Activated T-helper 2 cell treated with anti-CD3 and anti-CD28 coated beads, Interferon-gamma antibody, Interleukin-2, Interleukin-4, amounts not matched to agents 10 μg/mL and 5 μg/mL and 100 μg/mL, durations not matched to agents 14 hours and 24 hours and 36 hours (primary cell): ENCODE measurements around the gene UQCC2. TPM values are rescaled to one million over a fixed set of nuclear protein-coding genes. Genes with fewer than 3 reads are reported as not detected.

Experiments
- DNase-seq: peaks from one replicate; pipeline ENCODE4 v3.0.0; 2021; ENCODE audit warnings: low spot score
- H3K27ac Mint-ChIP-seq: one replicate; pipeline ENCODE4 v1.8.0; 2021; ENCODE audit warnings: mixed read lengths
- H3K27me3 Mint-ChIP-seq: one replicate; pipeline ENCODE4 v1.8.0; 2021; ENCODE audit warnings: low read depth, mixed read lengths
- H3K36me3 Mint-ChIP-seq: one replicate; pipeline ENCODE4 v1.8.0; 2021; ENCODE audit warnings: low read depth, mixed read lengths
- H3K4me1 Mint-ChIP-seq: one replicate; pipeline ENCODE4 v1.8.0; 2021; ENCODE audit warnings: low read depth, mixed read lengths
- H3K4me3 Mint-ChIP-seq: one replicate; pipeline ENCODE4 v1.8.0; 2021; ENCODE audit warnings: low read depth, mild to moderate bottlenecking, moderate library complexity, mixed read lengths
- H3K9me3 Mint-ChIP-seq: one replicate; pipeline ENCODE4 v1.8.0; 2021; ENCODE audit warnings: mixed read lengths
- intact Hi-C: fragments of 100-400 bp; cut with micrococcal nuclease; formaldehyde crosslinking; loops from one replicate; pipeline ENCODE4 v1.15.1; 2023
- total RNA-seq: library from RNA; stranded (reverse); gene quantifications from 2 replicates; pipeline ENCODE4 v1.2.3, GENCODE V29; 2022

Gene UQCC2
- total RNA-seq, 1 donor from 2014 or later = 136 TPM

GRCh38 chr6:33738879-33739278 is 27.4 kb upstream of the UQCC2 start:
- H3K4me3 Mint-ChIP-seq = no peak overlapping the region
- no peaks in the 10 kb centered on the region for H3K9me3 Mint-ChIP-seq
- no peaks in the 10 kb centered on the region for H3K4me1 Mint-ChIP-seq
- H3K27me3 Mint-ChIP-seq = peaks cover 10% of the 10 kb centered on the region
- H3K36me3 Mint-ChIP-seq = no peaks in the 10 kb centered on the region
- intact Hi-C loops = no loop called here
- no peak overlapping the region for H3K27ac Mint-ChIP-seq
- DNase-seq = no peak

GRCh38 chr6:33738153-33738552 is 26.7 kb upstream of the UQCC2 start:
- H3K4me1 Mint-ChIP-seq = no peaks in the 10 kb centered on the region
- H3K36me3 Mint-ChIP-seq = no peaks in the 10 kb centered on the region
- H3K27me3 Mint-ChIP-seq = peaks cover 6% of the 10 kb centered on the region
- DNase-seq = no peak
- intact Hi-C loops = no loop called here
- no peak overlapping the region for H3K27ac Mint-ChIP-seq
- no peak overlapping the region for H3K4me3 Mint-ChIP-seq
- no peaks in the 10 kb centered on the region for H3K9me3 Mint-ChIP-seq

GRCh38 chr6:33737267-33738026 is 25.9 kb upstream of the UQCC2 start:
- Mint-ChIP-seq H3K4me1 (no peaks in the 10 kb centered on the region), H3K36me3 (no peaks in the 10 kb centered on the region), H3K9me3 (no peaks in the 10 kb centered on the region), H3K4me3 (no peak overlapping the region), H3K27me3 (peaks cover 2% of the 10 kb centered on the region), H3K27ac (no peak overlapping the region)
- no peak for DNase-seq
- intact Hi-C loops = no loop called here

- no peaks in the 10 kb centered on the region for H3K27me3 Mint-ChIP-seq
- no peaks in the 10 kb centered on the region for H3K36me3 Mint-ChIP-seq
- no peaks in the 10 kb centered on the region for H3K4me1 Mint-ChIP-seq
- intact Hi-C loops = no loop called here
- H3K4me3 Mint-ChIP-seq = no peak overlapping the region
- DNase-seq = no peak
- no peak overlapping the region for H3K27ac Mint-ChIP-seq
- H3K9me3 Mint-ChIP-seq = no peaks in the 10 kb centered on the region
Measured at GRCh38 chr6:33735216-33735615, 23.7 kb upstream of the UQCC2 start.

GRCh38 chr6:33733709-33734007 is 22.2 kb upstream of the UQCC2 start:
- Mint-ChIP-seq H3K36me3 (no peaks in the 10 kb centered on the region), H3K4me3 (no peak overlapping the region), H3K27ac (no peak overlapping the region), H3K4me1 (no peaks in the 10 kb centered on the region), H3K9me3 (no peaks in the 10 kb centered on the region), H3K27me3 (no peaks in the 10 kb centered on the region)
- intact Hi-C loops = no loop called here
- DNase-seq = no peak

- no peaks in the 10 kb centered on the region for H3K9me3 Mint-ChIP-seq
- H3K4me1 Mint-ChIP-seq = no peaks in the 10 kb centered on the region
- H3K36me3 Mint-ChIP-seq = no peaks in the 10 kb centered on the region
- no peak for DNase-seq
- H3K27me3 Mint-ChIP-seq = no peaks in the 10 kb centered on the region
- intact Hi-C loops = no loop called here
- H3K4me3 Mint-ChIP-seq = no peak overlapping the region
- no peak overlapping the region for H3K27ac Mint-ChIP-seq
Measured at GRCh38 chr6:33732817-33733708, 21.6 kb upstream of the UQCC2 start.

- Mint-ChIP-seq H3K27me3 (no peaks in the 10 kb centered on the region), H3K4me3 (no peak overlapping the region), H3K4me1 (no peaks in the 10 kb centered on the region), H3K9me3 (no peaks in the 10 kb centered on the region), H3K27ac (no peak overlapping the region), H3K36me3 (no peaks in the 10 kb centered on the region)
- intact Hi-C loops = no loop called here
- DNase-seq = no peak
Measured at GRCh38 chr6:33732385-33732784, 20.9 kb upstream of the UQCC2 start.

- DNase-seq = no peak
- no peaks in the 10 kb centered on the region for H3K27me3 Mint-ChIP-seq
- H3K36me3 Mint-ChIP-seq = no peaks in the 10 kb centered on the region
- H3K9me3 Mint-ChIP-seq = no peaks in the 10 kb centered on the region
- no peaks in the 10 kb centered on the region for H3K4me1 Mint-ChIP-seq
- H3K27ac Mint-ChIP-seq = no peak overlapping the region
- intact Hi-C loops = no loop called here
- H3K4me3 Mint-ChIP-seq = no peak overlapping the region
Measured at GRCh38 chr6:33731751-33732282, 20.3 kb upstream of the UQCC2 start.

GRCh38 chr6:33731035-33731434 is 19.5 kb upstream of the UQCC2 start:
- Mint-ChIP-seq H3K27ac (no peak overlapping the region), H3K4me1 (no peaks in the 10 kb centered on the region), H3K27me3 (peaks cover 1% of the 10 kb centered on the region), H3K36me3 (no peaks in the 10 kb centered on the region), H3K4me3 (no peak overlapping the region), H3K9me3 (no peaks in the 10 kb centered on the region)
- no peak for DNase-seq
- intact Hi-C loops = no loop called here

GRCh38 chr6:33730611-33731010 is 19.1 kb upstream of the UQCC2 start:
- Mint-ChIP-seq H3K4me1 (no peaks in the 10 kb centered on the region), H3K4me3 (no peak overlapping the region), H3K27me3 (peaks cover 2% of the 10 kb centered on the region), H3K27ac (no peak overlapping the region), H3K36me3 (no peaks in the 10 kb centered on the region), H3K9me3 (no peaks in the 10 kb centered on the region)
- DNase-seq = no peak
- intact Hi-C loops = no loop called here

- no peaks in the 10 kb centered on the region for H3K36me3 Mint-ChIP-seq
- DNase-seq = no peak
- intact Hi-C loops = no loop called here
- H3K27me3 Mint-ChIP-seq = peaks cover 12% of the 10 kb centered on the region
- no peak overlapping the region for H3K27ac Mint-ChIP-seq
- peaks cover 2% of the 10 kb centered on the region for H3K4me1 Mint-ChIP-seq
- H3K4me3 Mint-ChIP-seq = no peak overlapping the region
- H3K9me3 Mint-ChIP-seq = no peaks in the 10 kb centered on the region
Measured at GRCh38 chr6:33729059-33729458, 17.6 kb upstream of the UQCC2 start.

GRCh38 chr6:33728438-33728837 is 16.9 kb upstream of the UQCC2 start:
- Mint-ChIP-seq H3K9me3 (no peaks in the 10 kb centered on the region), H3K27me3 (peaks cover 17% of the 10 kb centered on the region), H3K4me3 (no peak overlapping the region), H3K4me1 (peaks cover 2% of the 10 kb centered on the region), H3K36me3 (no peaks in the 10 kb centered on the region), H3K27ac (no peak overlapping the region)
- DNase-seq = no peak
- intact Hi-C loops = no loop called here

GRCh38 chr6:33727932-33728331 is 16.4 kb upstream of the UQCC2 start:
- Mint-ChIP-seq H3K27me3 (peaks cover 22% of the 10 kb centered on the region), H3K9me3 (no peaks in the 10 kb centered on the region)

More at GRCh38 chr6:33727932-33728331, 16.4 kb upstream of the UQCC2 start:
- intact Hi-C loops = no loop called here
- H3K36me3 Mint-ChIP-seq = no peaks in the 10 kb centered on the region
- DNase-seq = no peak
- H3K4me3 Mint-ChIP-seq = no peak overlapping the region
- H3K27ac Mint-ChIP-seq = no peak overlapping the region
- peaks cover 2% of the 10 kb centered on the region for H3K4me1 Mint-ChIP-seq
